Ovary (tissue), 3 donors: Measurements from ENCODE around the gene INHBC.

ENCODE experiments used
- EP300 ChIP-seq: sonication (generic); formaldehyde crosslinking; IDR thresholded peaks from one replicate; pipeline ENCODE4 v1.6.1; 2017; ENCODE audit warnings: antibody characterized with exemption
- POLR2A ChIP-seq: fragments of 450-650 bp; IDR thresholded peaks from one replicate; pipeline ENCODE4 v1.6.1; 2017; ENCODE audit warnings: antibody characterized with exemption, mild to moderate bottlenecking, moderate library complexity
- TF ChIP-seq, protein P1 (sequence below), 3 donors: fragments of 450-650 bp in 2 of 3; fragments of 200-600 bp in 1 of 3; IDR thresholded peaks; one replicate each; pipeline versions ENCODE4 v1.5.1 to v1.8.0; 2016 to 2022; ENCODE audit warnings: antibody characterized with exemption in 3 of 3, mild to moderate bottlenecking in 1 of 3
- donor health status: DM: no; HTN: no; CAD: no.

DNA sequence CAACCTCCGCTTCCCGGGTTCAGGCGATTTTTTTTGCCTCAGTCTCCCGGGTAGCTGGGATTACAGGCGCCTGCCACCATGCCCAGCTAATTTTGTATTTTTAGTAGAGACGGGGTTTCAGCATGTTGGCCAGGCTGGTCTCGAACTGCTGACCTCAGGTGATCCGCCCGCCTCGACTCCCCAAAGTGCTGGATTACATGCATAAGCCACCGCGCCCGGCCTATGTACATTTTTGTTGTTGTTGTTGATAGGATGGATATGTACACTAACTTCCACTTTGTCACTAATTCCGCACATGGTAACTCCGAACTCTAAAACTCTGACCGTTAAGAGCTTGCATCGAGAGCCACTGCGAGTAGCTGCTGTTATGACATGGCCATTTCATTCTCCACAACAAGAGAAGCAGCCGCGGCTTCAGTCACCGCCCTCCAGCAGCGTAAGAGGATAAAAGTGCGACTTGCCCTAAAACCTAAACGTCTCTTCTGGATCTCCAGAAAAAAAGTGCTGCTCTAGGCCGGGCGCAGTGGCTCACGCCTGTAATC is 52.5 kb downstream of the INHBC start:
- TF ChIP-seq, protein P1, sequence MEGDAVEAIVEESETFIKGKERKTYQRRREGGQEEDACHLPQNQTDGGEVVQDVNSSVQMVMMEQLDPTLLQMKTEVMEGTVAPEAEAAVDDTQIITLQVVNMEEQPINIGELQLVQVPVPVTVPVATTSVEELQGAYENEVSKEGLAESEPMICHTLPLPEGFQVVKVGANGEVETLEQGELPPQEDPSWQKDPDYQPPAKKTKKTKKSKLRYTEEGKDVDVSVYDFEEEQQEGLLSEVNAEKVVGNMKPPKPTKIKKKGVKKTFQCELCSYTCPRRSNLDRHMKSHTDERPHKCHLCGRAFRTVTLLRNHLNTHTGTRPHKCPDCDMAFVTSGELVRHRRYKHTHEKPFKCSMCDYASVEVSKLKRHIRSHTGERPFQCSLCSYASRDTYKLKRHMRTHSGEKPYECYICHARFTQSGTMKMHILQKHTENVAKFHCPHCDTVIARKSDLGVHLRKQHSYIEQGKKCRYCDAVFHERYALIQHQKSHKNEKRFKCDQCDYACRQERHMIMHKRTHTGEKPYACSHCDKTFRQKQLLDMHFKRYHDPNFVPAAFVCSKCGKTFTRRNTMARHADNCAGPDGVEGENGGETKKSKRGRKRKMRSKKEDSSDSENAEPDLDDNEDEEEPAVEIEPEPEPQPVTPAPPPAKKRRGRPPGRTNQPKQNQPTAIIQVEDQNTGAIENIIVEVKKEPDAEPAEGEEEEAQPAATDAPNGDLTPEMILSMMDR (IDR thresholded peaks at IDR 0.05), result no peak
- TF ChIP-seq POLR2A (no peak), EP300 (no peak)
